GM18868 (cell line): ENCODE measurements around the gene CEP162.
"Not testable (repeated sequence)": the region's sequence is repeated elsewhere in the genome, so short reads cannot be mapped to it uniquely, and the experiment has no call there.

Source experiments
- ATAC-seq: cut with Tn5 transposase; IDR thresholded peaks from one replicate; pipeline ENCODE4 v1.9.1; 2021; ENCODE audit warnings: mild to moderate bottlenecking, moderate library complexity; ENCODE audit not compliant: unreplicated experiment

The CEP162 gene, protein sequence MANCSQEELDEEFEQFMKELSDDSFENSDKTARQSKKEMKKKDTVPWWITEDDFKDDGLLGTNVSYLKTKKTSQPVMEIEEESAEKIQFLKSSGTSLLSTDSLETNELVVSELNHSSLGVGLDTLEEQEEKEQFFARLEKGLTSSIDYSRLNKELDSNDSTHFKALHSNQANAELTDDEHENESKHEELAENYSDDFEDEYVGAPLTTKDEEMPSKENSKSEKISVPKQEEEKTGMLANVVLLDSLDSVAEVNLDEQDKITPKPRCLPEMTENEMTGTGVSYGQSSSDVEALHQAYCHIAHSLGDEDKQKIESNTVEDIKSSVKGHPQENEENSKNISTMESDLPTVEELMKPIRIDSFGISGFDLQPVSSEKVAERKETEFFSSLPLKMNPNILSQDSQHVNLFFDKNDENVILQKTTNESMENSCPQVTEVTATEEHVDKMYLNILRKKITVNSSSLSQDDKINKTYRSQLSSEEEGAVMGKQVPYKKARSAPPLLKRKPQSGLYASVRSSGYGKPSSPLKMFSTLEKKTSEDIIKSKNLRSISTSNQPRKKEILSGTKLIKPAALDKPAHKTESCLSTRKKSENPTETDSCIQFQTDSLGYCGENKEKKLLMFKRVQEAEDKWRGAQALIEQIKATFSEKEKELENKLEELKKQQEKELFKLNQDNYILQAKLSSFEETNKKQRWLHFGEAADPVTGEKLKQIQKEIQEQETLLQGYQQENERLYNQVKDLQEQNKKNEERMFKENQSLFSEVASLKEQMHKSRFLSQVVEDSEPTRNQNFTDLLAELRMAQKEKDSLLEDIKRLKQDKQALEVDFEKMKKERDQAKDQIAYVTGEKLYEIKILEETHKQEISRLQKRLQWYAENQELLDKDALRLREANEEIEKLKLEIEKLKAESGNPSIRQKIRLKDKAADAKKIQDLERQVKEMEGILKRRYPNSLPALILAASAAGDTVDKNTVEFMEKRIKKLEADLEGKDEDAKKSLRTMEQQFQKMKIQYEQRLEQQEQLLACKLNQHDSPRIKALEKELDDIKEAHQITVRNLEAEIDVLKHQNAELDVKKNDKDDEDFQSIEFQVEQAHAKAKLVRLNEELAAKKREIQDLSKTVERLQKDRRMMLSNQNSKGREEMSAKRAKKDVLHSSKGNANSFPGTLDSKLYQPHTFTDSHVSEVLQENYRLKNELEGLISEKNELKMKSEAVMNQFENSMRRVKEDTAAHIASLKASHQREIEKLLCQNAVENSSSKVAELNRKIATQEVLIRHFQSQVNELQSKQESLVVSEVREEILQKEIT (N-terminal part only)

DNA sequence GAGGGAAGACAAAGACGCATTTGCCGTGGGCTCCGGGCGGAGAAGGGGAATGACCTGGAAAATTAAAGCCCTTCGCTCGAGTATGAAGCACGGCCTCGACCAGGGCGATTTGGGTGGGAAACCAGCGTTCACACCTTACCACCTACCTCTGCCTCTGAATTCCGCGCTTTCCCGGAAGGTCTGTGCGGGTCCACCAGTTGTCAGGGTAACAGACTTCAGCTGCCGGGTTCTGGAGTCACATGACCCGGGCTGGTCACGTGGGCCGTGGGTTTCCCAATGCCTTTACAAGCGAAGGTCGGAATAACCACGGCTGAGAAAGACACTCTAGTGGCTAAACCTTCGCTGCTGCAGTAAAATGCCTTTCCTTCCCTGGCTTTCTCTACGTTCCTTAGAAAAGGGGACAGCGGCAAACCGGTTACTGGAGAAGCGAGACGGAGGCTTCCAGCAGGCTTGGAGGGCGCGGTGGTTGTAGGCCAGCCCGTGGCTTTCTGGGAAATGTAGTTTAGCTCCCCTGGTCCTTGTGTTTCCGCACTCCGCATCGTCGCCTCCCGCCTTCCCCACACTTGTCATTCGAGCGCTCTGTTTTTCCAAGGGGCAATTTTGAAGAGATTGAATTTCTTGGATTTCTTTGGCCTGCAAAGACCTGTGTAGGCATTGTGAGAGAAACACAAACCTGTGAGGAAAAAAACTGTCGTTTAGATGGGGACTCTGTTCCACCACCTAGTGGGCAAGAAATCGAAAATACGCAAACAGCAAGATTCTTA is at the start of gene CEP162:
Gene CEP162 (minus strand): TSS at position 210 of the 764 bp plus-strand sequence. CDS start 1,250 bp downstream, outside the sequence.
- peak; percentile 98 for ATAC-seq

DNA sequence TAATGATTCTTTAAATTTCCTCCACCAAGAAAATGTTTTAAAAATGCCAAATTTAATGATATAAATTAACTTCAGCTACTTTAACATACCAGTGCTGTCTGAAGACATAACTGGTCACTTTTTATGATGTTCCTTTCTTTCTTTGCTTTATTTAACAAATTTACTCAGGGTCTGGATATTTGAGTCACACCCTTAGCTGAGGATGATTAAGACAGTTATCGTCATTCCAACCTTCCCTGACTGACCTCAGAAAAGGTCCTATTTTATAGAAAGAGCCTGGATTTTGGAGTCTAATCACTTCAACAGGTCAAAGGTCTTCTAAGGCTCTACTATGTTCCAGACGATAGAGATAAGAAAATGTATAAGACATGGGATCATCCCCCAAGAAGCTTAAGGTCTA is 47.4 kb upstream of the CEP162 start:
- ATAC-seq = no peak

DNA sequence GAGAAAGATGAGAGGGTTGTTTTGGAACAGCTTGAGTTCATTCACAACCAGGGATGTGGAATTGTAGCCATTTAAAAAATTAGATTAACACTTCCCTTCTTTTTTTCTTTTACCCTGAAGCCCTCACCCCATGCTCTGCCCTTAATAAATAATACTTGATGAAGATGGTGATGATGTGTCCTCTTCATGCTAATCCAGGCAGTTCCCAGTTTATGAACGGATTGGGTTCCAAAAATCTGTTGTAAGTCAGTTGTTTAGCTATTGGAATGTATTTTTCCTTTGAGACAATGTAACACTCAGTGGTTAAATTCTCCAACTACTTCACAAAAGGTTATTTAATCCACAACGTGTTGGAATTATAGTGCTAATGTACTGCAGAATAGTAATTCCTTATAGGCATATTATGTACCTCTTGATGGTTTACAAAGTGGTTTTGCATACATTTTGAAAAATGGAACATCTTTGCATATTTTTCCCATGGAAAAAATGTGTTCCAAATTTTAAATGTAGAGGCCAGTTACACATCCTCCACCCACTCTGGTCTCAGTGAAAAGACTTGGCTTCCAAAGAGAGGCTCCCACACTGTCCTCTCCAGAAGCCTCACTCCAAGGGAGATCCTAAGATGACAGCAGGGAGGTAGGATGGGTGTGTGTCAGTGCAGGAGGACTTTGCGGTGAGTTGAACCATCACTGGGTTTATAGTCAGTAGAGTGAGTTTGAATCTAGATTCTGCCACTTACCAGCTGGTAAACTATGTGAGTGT is 45.8 kb upstream of the CEP162 start:
- ATAC-seq = no peak

DNA sequence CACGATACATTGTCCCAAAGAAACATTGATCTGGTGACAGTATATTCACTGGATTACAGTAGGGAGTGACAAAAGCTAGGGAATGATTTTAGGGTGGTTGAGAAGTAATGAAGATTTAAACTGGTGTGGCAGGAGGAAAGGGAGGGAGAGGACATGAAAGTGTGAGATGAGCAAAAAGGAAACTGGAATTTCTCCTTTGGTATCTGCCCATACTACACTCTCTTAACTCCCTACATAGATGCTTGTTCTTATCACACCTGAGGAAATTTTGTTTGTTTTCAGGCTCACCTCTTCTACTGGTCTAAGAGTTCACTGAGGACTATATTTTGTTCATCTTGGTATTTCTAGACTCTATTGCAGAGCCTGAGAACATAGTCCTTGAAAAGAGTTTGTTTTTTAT is 44.9 kb upstream of the CEP162 start:
- peak; percentile 47 for ATAC-seq

DNA sequence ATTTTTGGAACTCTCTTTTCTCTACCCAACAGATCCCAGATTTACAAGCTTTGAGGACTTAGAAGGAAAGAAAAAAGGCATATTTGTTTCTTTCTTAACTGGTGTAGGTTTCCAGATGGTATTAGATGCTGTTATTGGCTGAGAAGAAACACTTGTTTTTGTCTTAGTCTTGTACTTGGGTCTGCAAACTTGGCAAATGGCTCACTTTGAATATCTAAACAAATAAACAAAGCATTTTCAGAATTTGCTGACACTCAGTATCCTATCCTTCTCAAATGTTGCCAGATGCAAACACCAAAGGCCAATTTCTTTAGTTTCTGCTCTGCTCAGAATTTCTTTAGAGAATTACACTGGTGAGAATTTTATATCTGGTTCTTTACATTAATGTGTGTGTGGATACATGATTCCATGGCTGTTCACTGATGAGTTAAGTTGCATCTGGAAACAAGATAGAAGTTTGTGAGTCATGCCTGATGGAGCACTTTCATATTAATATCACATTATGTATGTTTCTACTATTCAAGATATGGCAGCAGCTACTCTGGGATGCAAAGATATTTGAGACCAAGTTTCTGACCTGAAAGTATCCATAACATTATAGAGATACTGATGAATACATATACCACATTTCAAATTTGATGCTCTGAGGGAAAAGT is 43.7 kb upstream of the CEP162 start:
- no peak for ATAC-seq

DNA sequence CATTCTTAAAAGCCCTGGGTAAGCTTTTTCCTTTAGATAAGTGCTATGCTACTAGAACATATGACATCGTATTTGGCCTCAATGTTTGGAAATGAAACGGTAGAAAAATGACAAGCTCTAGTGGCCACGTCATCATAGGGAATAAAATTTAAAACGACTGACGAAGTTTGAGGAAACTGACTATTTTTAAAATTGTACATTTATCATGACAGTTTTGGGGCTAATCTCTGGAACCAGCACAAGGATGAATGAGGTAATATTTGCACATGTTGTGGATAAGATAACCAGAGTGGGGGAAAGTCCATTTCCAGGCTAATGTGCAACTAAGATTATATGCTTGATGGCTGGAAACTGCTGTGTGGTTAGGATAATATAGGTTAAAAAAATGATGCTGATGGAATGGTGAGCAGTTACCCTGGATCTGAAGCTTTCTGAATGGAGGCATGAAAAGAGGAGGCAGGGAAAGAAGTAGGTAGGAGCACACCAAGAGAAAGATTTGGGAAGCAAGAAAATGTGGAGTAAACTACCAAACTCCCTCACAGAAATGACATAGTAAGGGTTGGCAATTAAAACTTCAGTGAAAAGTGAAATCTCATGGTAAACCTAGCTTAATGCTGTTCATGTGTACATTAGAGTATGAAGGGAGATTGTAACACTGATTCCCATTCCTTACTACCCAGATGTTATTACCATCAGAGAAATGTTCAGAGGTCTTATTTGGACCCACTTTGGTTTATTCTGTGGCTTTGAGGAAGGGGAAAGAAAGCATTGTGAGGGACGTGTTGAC is 42.7 kb upstream of the CEP162 start:
- no peak for ATAC-seq

DNA sequence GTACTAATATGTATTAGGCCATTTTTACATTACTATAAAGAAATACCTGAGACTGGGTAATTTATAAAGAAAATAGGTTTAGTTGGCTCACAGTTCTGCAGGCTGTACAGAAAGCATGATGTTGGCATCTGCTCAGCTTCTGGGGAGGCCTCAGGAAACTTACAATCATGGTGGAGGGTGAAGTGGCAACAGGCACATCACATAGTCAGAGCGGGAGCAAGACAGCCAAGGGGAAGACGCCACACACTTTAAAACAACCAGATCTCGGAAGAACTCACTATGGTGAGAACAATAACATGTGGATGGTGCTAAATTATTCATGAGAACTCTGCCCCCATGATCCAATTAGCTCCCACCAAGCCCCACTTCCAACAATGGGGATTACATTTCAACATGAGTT is 41.3 kb upstream of the CEP162 start:
- ATAC-seq = no peak

DNA sequence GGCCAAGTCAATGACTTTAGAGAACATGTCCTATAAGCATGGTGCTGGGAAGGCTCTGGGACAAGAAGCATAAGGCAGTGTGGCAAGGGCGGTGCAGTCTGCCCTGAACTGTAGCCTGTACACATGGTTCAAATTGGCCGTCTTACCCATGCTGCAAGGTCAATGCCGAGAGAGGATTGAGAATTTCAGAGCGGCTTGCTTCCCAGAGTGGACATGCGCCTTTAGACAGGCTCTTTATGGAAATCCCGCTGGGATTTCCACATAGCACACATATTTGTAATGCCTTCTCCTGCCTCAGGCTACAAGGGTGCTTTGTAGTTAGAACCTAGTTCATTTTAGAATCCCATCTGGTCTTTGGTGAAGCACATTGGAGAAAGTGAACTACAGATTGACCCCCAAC is 36.1 kb upstream of the CEP162 start:
- ATAC-seq = no peak

DNA sequence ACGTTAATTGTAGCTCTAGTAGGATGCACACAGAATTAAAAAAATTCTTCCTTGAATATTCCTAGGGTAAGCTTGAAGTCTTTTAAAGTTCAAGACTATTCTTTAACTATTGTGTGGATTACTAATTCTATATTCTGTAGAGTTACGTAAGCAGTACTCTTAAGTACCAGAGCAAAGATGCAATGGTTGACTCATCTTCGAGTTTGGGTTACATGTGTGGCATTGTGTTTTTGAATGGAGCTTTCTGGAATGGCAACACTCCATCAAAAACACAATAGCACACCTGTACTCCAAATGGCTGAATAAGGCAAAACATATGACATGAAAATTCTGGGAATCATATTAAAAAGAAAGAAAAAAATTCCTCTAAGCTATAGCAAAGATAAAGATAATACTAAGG is 33.5 kb upstream of the CEP162 start:
- no peak for ATAC-seq

DNA sequence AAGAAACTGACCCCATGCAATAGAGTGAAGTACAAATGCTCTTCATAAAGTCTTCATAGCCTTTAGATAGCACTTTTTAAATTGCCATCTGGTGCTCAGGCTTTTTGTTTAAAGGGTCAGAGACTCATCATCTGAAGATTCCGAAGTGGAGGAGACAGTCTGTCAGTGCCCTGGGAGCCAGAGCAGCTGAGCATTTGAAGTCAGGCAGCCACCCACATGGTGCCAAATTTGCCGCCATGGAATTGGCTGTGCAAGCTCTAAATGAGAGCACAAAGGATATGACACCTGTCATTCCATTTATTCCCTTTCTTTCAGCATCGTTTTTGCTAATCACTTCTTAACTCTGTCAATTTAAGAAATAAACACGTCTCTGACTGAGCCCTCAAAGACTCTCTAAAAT is 32.8 kb upstream of the CEP162 start:
- ATAC-seq = no peak

DNA sequence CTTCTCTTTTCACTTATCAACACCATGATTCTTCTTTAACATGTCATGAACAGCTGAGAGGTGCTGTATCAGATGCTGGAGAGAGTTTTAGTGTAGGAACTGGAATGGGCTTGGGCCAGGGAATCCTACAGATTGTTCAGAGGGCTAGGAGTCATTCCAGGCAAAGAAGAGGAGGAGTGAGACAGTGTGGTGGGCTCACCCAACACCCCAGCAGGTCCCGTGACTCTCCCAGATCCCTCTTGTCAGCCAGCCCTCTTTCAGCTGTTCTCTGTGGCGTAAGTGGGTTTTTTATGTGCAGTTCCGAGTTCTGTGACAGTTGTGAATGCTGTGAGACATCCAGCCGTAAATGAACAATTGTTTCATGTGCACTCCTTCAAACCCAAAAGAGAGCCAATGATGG is 31.4 kb upstream of the CEP162 start:
- ATAC-seq = no peak

DNA sequence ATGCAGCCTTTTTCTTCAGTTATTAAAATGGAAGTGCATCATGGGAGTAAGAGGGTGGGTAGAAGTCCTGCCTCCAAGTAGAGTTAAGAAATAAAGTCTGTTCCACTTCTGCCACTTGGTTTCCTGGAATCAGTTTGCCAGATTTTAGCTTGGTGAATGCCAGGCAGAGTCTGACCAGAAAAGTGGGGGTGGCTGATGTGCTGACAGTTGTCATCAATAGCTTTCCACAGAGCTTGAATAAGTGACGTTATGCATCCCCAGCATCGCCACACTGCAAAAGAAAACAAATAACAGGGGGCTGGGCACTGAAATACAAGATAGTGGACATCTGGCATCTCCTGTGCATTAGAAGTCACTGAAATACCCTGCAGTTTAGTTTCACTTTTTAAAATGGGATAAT is 30.8 kb upstream of the CEP162 start:
- no peak for ATAC-seq

DNA sequence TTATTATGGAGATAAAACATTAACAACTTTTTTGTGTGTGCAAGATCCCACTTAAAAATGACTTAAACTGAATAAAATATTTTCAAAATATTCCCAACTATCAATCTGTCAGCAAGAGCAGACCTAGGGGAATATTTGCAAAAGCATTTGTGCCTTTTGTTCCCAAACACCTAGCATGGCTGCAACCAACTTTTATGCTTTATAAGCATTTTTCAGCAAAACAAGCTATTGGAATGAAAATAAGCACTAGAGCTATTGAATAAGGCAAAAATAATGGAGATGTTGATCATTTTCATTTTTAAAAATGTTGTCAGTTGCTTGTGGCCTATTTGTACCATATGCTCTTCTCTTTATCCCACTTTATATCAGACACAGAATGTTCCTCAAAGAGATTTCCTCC is 28.2 kb upstream of the CEP162 start:
- ATAC-seq = no peak

DNA sequence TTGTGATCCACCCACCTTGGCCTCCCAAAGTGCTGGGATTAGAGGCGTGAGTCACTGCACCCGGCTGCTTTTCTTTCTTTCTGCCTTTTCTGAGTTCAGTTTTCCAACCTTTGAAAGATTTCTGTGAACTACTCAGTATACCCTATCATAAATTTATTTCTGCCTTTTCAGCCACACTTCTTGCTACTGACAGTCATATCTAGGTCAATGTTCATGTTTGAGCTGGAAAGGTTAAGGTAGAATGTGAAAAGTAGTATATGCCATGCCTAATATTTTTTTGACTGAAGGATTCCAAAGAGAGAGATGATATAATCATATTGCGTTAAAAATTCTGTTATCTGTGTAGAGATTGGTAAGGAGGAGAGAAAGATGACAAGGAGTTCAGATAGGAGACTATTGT is 25.9 kb upstream of the CEP162 start:
- ATAC-seq = no peak

DNA sequence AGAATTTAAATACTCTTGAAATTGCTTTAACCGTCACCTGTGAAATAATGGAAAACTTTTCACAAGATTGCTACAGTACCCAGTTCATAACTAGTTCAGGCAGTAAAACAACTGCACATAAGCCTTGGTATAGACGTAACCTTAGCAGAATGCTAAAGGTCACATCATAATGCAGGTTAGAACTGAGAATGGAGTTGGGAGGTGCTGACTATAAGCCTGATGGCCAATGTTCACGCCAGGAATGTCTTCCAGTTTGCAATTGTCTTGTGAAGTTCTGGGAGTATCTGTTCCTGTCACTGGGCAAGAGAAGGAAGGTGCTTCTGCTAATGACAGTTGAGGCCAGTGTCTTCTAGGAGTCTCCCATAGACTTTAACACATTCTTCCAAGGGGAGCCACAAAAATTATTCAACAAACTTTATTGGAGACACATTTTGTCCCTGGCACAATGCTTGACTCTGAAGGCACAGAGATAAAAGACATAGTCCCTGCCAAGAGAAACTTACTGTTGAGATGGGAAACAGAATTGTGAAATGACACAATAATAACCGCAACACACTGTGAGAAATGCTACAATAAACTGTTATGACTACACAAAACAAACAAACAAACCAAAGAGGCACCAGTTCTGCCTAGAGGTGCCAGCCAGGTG is 24.6 kb upstream of the CEP162 start:
- ATAC-seq = no peak

DNA sequence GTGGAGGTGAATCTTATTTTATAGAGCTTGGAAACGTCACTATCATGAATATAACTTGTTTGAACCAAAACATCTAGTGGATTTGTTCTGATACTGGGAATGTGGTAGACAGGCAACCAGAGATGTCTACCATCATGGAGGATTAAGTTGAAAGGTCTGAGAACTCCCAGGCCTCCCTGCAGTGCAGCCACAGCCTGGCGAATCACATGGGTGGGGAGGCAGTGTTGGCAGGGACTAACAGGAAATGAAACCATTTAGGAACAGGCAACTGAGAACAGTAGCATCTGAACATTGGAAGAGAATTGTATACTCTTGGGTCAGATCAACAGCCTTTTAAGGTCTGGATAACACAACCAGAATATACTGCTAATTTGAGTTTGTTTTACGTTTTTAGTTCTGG is 22.3 kb upstream of the CEP162 start:
- ATAC-seq = no peak

DNA sequence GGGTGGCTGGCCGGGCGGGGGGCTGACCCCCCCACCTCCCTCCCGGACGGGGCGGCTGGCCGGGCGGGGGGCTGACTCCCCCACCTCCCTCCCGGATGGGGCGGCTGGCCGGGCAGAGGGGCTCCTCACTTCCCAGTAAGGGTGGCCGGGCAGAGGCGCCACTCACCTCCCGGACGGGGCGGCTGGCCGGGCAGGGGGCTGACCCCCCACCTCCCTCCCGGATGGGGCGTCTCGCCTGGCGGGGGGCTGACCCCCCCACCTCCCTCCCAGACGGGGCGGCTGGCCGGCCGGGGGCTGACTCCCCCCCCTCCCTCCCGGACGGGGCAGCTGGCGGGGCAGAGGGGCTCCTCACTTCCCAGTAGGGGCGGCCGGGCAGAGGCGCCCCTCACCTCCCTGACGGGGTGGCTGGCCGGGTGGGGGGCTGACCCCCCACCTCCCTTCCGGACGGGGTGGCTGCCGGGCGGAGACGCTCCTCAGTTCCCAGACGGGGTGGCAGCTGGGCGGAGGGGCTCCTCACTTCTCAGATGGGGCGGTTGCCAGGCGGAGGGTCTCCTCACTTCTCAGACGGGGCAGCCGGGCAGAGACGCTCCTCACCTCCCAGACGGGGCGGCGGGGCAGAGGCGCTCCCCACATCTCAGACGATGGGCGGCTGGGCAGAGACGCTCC is 17.1 kb upstream of the CEP162 start:
- not testable (repeated sequence) for ATAC-seq
